Liver (tissue), 9 donors: ENCODE measurements around the gene SERPING1. TPM values are rescaled to one million over a fixed set of nuclear protein-coding genes. Genes with fewer than 3 reads are reported as not detected.

ENCODE experiments used
- DNase-seq: peaks from one replicate; pipeline ENCODE4 v3.0.0-alpha.2; 2017; ENCODE audit warnings: low spot score
- H3K27ac ChIP-seq, 2 donors: one replicate each; pipeline ENCODE4 v1.7.0; 2013; ENCODE audit warnings: inconsistent platforms in 2 of 2, low read length in 2 of 2, control low read depth in 1 of 2, low read depth in 1 of 2, mild to moderate bottlenecking in 1 of 2
- H3K27me3 ChIP-seq, 4 donors: one replicate each; pipeline versions ENCODE4 v1.6.1 to v1.7.0; 2013; ENCODE audit warnings: low read length in 3 of 4, inconsistent platforms in 1 of 4, mild to moderate bottlenecking in 1 of 4, moderate library complexity in 1 of 4; ENCODE audit not compliant: control insufficient read depth in 4 of 4, insufficient read depth in 4 of 4
- H3K36me3 ChIP-seq, 4 donors: one replicate each; pipeline versions ENCODE4 v1.6.1 to v1.7.0; 2013; ENCODE audit warnings: low read length in 3 of 4, mild to moderate bottlenecking in 3 of 4, low read depth in 1 of 4, moderate library complexity in 1 of 4; ENCODE audit not compliant: control insufficient read depth in 4 of 4, insufficient read depth in 3 of 4
- H3K4me1 ChIP-seq, 4 donors: one replicate each; pipeline versions ENCODE4 v1.6.1 to v1.7.0; 2013; ENCODE audit warnings: low read length in 3 of 4, mild to moderate bottlenecking in 3 of 4, moderate library complexity in 1 of 4; ENCODE audit not compliant: control insufficient read depth in 4 of 4, insufficient read depth in 4 of 4
- H3K4me3 ChIP-seq, 3 donors: one replicate each; pipeline versions ENCODE4 v1.6.1 to v1.7.0; 2013; ENCODE audit warnings: low read length in 3 of 3, control low read depth in 1 of 3, low read depth in 1 of 3, mild to moderate bottlenecking in 1 of 3
- H3K9ac ChIP-seq, 2 donors: one replicate each; pipeline ENCODE4 v1.7.0; 2013; ENCODE audit warnings: low read length in 2 of 2, mild to moderate bottlenecking in 2 of 2, moderate library complexity in 2 of 2, control low read depth in 1 of 2, low read depth in 1 of 2
- H3K9me3 ChIP-seq, 4 donors: one replicate each; pipeline versions ENCODE4 v1.6.1 to v1.7.0; 2013; ENCODE audit warnings: low read length in 3 of 4; ENCODE audit not compliant: control insufficient read depth in 4 of 4
- CTCF ChIP-seq: fragments of 150-350 bp; IDR thresholded peaks from 2 replicates; pipeline ENCODE4 v1.5.1; 2017; ENCODE audit warnings: improper control_type of control experiment, low read depth, low read length; ENCODE audit not compliant: missing input control
- EGR1 ChIP-seq, 2 donors: IDR thresholded peaks; 2 replicates each; pipeline ENCODE4 v1.6.1; 2016 to 2018; ENCODE audit warnings: antibody characterized with exemption in 2 of 2, low read depth in 2 of 2
- FOXA1 ChIP-seq: IDR thresholded peaks from 2 replicates; pipeline ENCODE4 v1.6.1; 2016; ENCODE audit warnings: antibody characterized with exemption
- FOXA2 ChIP-seq: IDR thresholded peaks from 2 replicates; pipeline ENCODE4 v1.6.1; 2016; ENCODE audit warnings: antibody characterized with exemption
- GABPA ChIP-seq, 2 donors: IDR thresholded peaks in 1 of 2; conservative IDR thresholded peaks in 1 of 2; 2 replicates each; pipeline ENCODE4 v1.6.1; 2016; ENCODE audit warnings: antibody characterized with exemption in 2 of 2, mild to moderate bottlenecking in 1 of 2, moderate library complexity in 1 of 2
- HNF4A ChIP-seq, 2 donors: conservative IDR thresholded peaks; 2 replicates each; pipeline ENCODE4 v1.6.1; 2016; ENCODE audit warnings: antibody characterized with exemption in 2 of 2, mild to moderate bottlenecking in 2 of 2
- HNF4G ChIP-seq: IDR thresholded peaks from 2 replicates; pipeline ENCODE4 v1.6.1; 2016; ENCODE audit warnings: antibody characterized with exemption
- JUND ChIP-seq, 2 donors: IDR thresholded peaks; 2 replicates each; pipeline ENCODE4 v1.6.1; 2016; ENCODE audit warnings: antibody characterized with exemption in 2 of 2
- NR2F2 ChIP-seq: IDR thresholded peaks from 2 replicates; pipeline ENCODE4 v1.6.1; 2016; ENCODE audit warnings: antibody characterized with exemption
- RAD21 ChIP-seq, 2 donors: IDR thresholded peaks; 2 replicates each; pipeline ENCODE4 v1.6.1; 2016; ENCODE audit warnings: antibody characterized with exemption in 2 of 2, mild to moderate bottlenecking in 2 of 2
- REST ChIP-seq: IDR thresholded peaks from 2 replicates; pipeline ENCODE4 v1.6.1; 2016; ENCODE audit warnings: antibody characterized with exemption, mild to moderate bottlenecking
- RXRA ChIP-seq, 2 donors: IDR thresholded peaks; 2 replicates each; pipeline ENCODE4 v1.6.1; 2017 to 2018; ENCODE audit warnings: antibody characterized with exemption in 2 of 2, mild to moderate bottlenecking in 1 of 2
- SP1 ChIP-seq: IDR thresholded peaks from 2 replicates; pipeline ENCODE4 v1.6.1; 2018; ENCODE audit warnings: antibody characterized with exemption, mild to moderate bottlenecking
- TAF1 ChIP-seq: conservative IDR thresholded peaks from 2 replicates; pipeline ENCODE4 v1.6.1; 2016; ENCODE audit warnings: antibody characterized with exemption, mild to moderate bottlenecking
- YY1 ChIP-seq: IDR thresholded peaks from 2 replicates; pipeline ENCODE4 v1.6.1; 2016; ENCODE audit warnings: antibody characterized with exemption, mild to moderate bottlenecking
- polyA plus RNA-seq, 2 donors: library from polyadenylated mRNA; stranded (reverse) in 1 of 2; unstranded in 1 of 2; fragments of 200-250 nt in 1 of 2; fragments of >200 nt in 1 of 2; fragmentation: Nextera tagmentation in 1 of 2; extraction: Ambion mirVana in 1 of 2; gene quantifications; one replicate each; pipeline versions ENCODE4 v1.2.1 to v1.2.3, GENCODE V29; 2013 to 2015
- total RNA-seq, 2 donors: library from RNA; depleted of rRNA; stranded (reverse); fragments of >200 nt; gene quantifications; one replicate each; pipeline ENCODE4 v1.2.3, GENCODE V29; 2014
- TF ChIP-seq, protein P1 (sequence below): IDR thresholded peaks from 2 replicates; pipeline ENCODE4 v1.6.1; 2016; ENCODE audit warnings: antibody characterized with exemption
- TF ChIP-seq, protein P2 (sequence below): IDR thresholded peaks from 2 replicates; pipeline ENCODE4 v1.6.1; 2016; ENCODE audit warnings: antibody characterized with exemption
- TF ChIP-seq, protein P3 (sequence below): IDR thresholded peaks from 2 replicates; pipeline ENCODE4 v1.6.1; 2016; ENCODE audit warnings: antibody characterized with exemption
- donor health status: healthy.
- donor health status: healthy.
- donor health status: healthy.
- donor health status: healthy.
- donor health status: healthy.

SERPING1 gene
- total and polyA plus RNA-seq, 4 donors, result 235 to 2,911 (median 1,514) TPM

- H3K27ac ChIP-seq, result no peak overlapping the region
- no peaks in the 10 kb centered on the region for H3K27me3 ChIP-seq
- peaks cover 0 to 30% (median 26%) of the 10 kb centered on the region in 4 donors for H3K36me3 ChIP-seq
- DNase-seq, result no peak
- TF ChIP-seq REST (no peak), FOXA2 (no peak), FOXA1 (no peak), CTCF (no peak), JUND (IDR thresholded peaks at IDR 0.05) (no peak), SP1 (no peak), EGR1 (IDR thresholded peaks at IDR 0.05; ENCODE audit: low read depth in 2 of 2) (no peak), RXRA (IDR thresholded peaks at IDR 0.05) (no peak), RAD21 (IDR thresholded peaks at IDR 0.05) (no peak), YY1 (no peak), TAF1 (no peak), GABPA (IDR thresholded peaks at IDR 0.05 in 1 of 2, conservative IDR thresholded peaks at IDR 0.05 in 1 of 2) (no peak), HNF4A (conservative IDR thresholded peaks at IDR 0.05) (no peak), NR2F2 (no peak), HNF4G (no peak)
- TF ChIP-seq, protein P1, sequence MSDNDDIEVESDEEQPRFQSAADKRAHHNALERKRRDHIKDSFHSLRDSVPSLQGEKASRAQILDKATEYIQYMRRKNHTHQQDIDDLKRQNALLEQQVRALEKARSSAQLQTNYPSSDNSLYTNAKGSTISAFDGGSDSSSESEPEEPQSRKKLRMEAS, result no peak
- TF ChIP-seq, protein P2, sequence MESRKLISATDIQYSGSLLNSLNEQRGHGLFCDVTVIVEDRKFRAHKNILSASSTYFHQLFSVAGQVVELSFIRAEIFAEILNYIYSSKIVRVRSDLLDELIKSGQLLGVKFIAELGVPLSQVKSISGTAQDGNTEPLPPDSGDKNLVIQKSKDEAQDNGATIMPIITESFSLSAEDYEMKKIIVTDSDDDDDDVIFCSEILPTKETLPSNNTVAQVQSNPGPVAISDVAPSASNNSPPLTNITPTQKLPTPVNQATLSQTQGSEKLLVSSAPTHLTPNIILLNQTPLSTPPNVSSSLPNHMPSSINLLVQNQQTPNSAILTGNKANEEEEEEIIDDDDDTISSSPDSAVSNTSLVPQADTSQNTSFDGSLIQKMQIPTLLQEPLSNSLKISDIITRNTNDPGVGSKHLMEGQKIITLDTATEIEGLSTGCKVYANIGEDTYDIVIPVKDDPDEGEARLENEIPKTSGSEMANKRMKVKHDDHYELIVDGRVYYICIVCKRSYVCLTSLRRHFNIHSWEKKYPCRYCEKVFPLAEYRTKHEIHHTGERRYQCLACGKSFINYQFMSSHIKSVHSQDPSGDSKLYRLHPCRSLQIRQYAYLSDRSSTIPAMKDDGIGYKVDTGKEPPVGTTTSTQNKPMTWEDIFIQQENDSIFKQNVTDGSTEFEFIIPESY, result no peak
- TF ChIP-seq, protein P3, sequence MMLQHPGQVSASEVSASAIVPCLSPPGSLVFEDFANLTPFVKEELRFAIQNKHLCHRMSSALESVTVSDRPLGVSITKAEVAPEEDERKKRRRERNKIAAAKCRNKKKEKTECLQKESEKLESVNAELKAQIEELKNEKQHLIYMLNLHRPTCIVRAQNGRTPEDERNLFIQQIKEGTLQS, result no peak
- H3K9ac ChIP-seq, result no peak overlapping the region
- H3K4me3 ChIP-seq, result no peak overlapping the region
- H3K9me3 ChIP-seq, result no peaks in the 10 kb centered on the region
- peaks cover 5 to 36% (median 28%) of the 10 kb centered on the region in 4 donors for H3K4me1 ChIP-seq
Observed at GRCh38 chr11:57620467-57620866, 23.0 kb downstream of the SERPING1 start.
